H9 (cell line): ENCODE data around the gene DAAM1. TPM values are rescaled to one million over a fixed set of nuclear protein-coding genes. Genes with fewer than 3 reads are reported as not detected.

Experiments used
- DNase-seq: peaks from one replicate; pipeline ENCODE4 v3.0.0-alpha.2; 2017
- H2AFZ ChIP-seq: one replicate; pipeline ENCODE4 v1.6.1; 2013; ENCODE audit warnings: mild to moderate bottlenecking, low read length, control low read depth, moderate library complexity
- H2AK5ac ChIP-seq: 2 replicates; pipeline ENCODE4 v1.6.1; 2013; ENCODE audit warnings: low read length, control low read depth, mixed read lengths; ENCODE audit not compliant: insufficient read length
- H2BK120ac ChIP-seq: one replicate; pipeline ENCODE4 v1.6.1; 2013; ENCODE audit warnings: low read depth, mild to moderate bottlenecking, low read length, control low read depth, inconsistent platforms; ENCODE audit not compliant: poor library complexity, severe bottlenecking
- H2BK12ac ChIP-seq: 2 replicates; pipeline ENCODE4 v1.6.1; 2013; ENCODE audit warnings: low read length, control low read depth, mixed read lengths, low read depth; ENCODE audit not compliant: insufficient read length
- H2BK15ac ChIP-seq: 2 replicates; pipeline ENCODE4 v1.6.1; 2013; ENCODE audit warnings: low read depth, low read length, control low read depth
- H2BK20ac ChIP-seq: one replicate; pipeline ENCODE4 v1.6.1; 2013; ENCODE audit warnings: low read depth, mild to moderate bottlenecking, low read length, control low read depth, inconsistent platforms; ENCODE audit not compliant: poor library complexity, severe bottlenecking
- H2BK5ac ChIP-seq: 2 replicates; pipeline ENCODE4 v1.6.1; 2013; ENCODE audit warnings: low read length, control low read depth, mixed read lengths; ENCODE audit not compliant: insufficient read length
- H3K14ac ChIP-seq: 2 replicates; pipeline ENCODE4 v1.6.1; 2013; ENCODE audit warnings: low read length, control low read depth; ENCODE audit not compliant: insufficient read depth
- H3K18ac ChIP-seq: 2 replicates; pipeline ENCODE4 v1.6.1; 2013; ENCODE audit warnings: low read depth, mild to moderate bottlenecking, mixed read lengths, low read length, control low read depth; ENCODE audit not compliant: insufficient read length
- H3K23ac ChIP-seq: 2 replicates; pipeline ENCODE4 v1.6.1; 2013; ENCODE audit warnings: low read length, control low read depth, mixed read lengths, low read depth; ENCODE audit not compliant: insufficient read length
- H3K23me2 ChIP-seq: 2 replicates; pipeline ENCODE4 v1.6.1; 2013; ENCODE audit warnings: low read depth, mild to moderate bottlenecking, mixed read lengths, low read length, control low read depth; ENCODE audit not compliant: insufficient read length, poor library complexity, severe bottlenecking
- H3K27ac ChIP-seq: 2 replicates; pipeline ENCODE4 v1.5.1; 2013; ENCODE audit warnings: low read length, control low read depth, mixed read lengths, low read depth; ENCODE audit not compliant: insufficient read length
- H3K27me3 ChIP-seq: 2 replicates; pipeline ENCODE4 v1.6.1; 2013; ENCODE audit warnings: low read length, control low read depth, inconsistent platforms; ENCODE audit not compliant: insufficient read depth
- H3K4ac ChIP-seq: 2 replicates; pipeline ENCODE4 v1.6.1; 2013; ENCODE audit warnings: low read depth, mild to moderate bottlenecking, control low read depth, inconsistent platforms, low read length, moderate library complexity
- H3K4me1 ChIP-seq: 2 replicates; pipeline ENCODE4 v1.6.1; 2013; ENCODE audit warnings: low read length, control low read depth, inconsistent platforms; ENCODE audit not compliant: insufficient read depth
- H3K4me2 ChIP-seq: 2 replicates; pipeline ENCODE4 v1.6.1; 2013; ENCODE audit warnings: low read length, control low read depth, mixed read lengths; ENCODE audit not compliant: insufficient read length, insufficient read depth
- H3K56ac ChIP-seq: 2 replicates; pipeline ENCODE4 v1.6.1; 2013; ENCODE audit warnings: low read depth, mild to moderate bottlenecking, mixed read lengths, low read length, control low read depth; ENCODE audit not compliant: insufficient read length
- H3K79me1 ChIP-seq: 2 replicates; pipeline ENCODE4 v1.6.1; 2013; ENCODE audit warnings: low read depth, mild to moderate bottlenecking, moderate library complexity, low read length, control low read depth, inconsistent platforms; ENCODE audit not compliant: insufficient read depth, poor library complexity, severe bottlenecking
- H3K79me2 ChIP-seq: 2 replicates; pipeline ENCODE4 v1.6.1; 2013; ENCODE audit warnings: low read length, control low read depth, inconsistent platforms; ENCODE audit not compliant: insufficient read depth
- H3K9ac ChIP-seq: 2 replicates; pipeline ENCODE4 v1.6.1; 2013; ENCODE audit warnings: low read length, control low read depth, mixed read lengths; ENCODE audit not compliant: insufficient read length; ENCODE audit errors: extremely low read depth
- H3K9me3 ChIP-seq: one replicate; pipeline ENCODE4 v1.6.1; 2013; ENCODE audit warnings: low read depth, low read length, inconsistent platforms; ENCODE audit not compliant: control insufficient read depth
- H3T11ph ChIP-seq: one replicate; pipeline ENCODE4 v1.6.1; 2013; ENCODE audit warnings: mild to moderate bottlenecking, low read length, control low read depth, inconsistent platforms
- H4K20me1 ChIP-seq: one replicate; pipeline ENCODE4 v1.6.1; 2013; ENCODE audit not compliant: control insufficient read depth, insufficient read length, insufficient read depth
- H4K5ac ChIP-seq: 2 replicates; pipeline ENCODE4 v1.6.1; 2013; ENCODE audit warnings: low read depth, mild to moderate bottlenecking, mixed read lengths, low read length, control low read depth; ENCODE audit not compliant: insufficient read length
- H4K8ac ChIP-seq: replicated peaks from 2 replicates; pipeline ENCODE4 v1.6.1; 2013; ENCODE audit warnings: low read length, control low read depth, mixed read lengths, low read depth; ENCODE audit not compliant: insufficient read length
- H4K91ac ChIP-seq: 2 replicates; pipeline ENCODE4 v1.6.1; 2013; ENCODE audit warnings: low read depth, mild to moderate bottlenecking, moderate library complexity, mixed read lengths, low read length, control low read depth; ENCODE audit not compliant: insufficient read length
- H3K27ac Mint-ChIP-seq, 3 experiments: 2 replicates in 2 of 3; 3 replicates in 1 of 3; pipeline ENCODE4 v1.8.0; 2020 to 2021; ENCODE audit warnings: mixed read lengths in 3 of 3, mild to moderate bottlenecking in 1 of 3, moderate library complexity in 1 of 3
- H3K27me3 Mint-ChIP-seq: 2 replicates; pipeline ENCODE4 v1.8.0; 2021; ENCODE audit warnings: low read depth, mild to moderate bottlenecking, moderate library complexity, mixed read lengths
- H3K36me3 Mint-ChIP-seq, 3 experiments: 2 replicates in 2 of 3; 3 replicates in 1 of 3; pipeline ENCODE4 v1.8.0; 2020 to 2021; ENCODE audit warnings: low read depth in 3 of 3, mixed read lengths in 3 of 3; ENCODE audit not compliant: insufficient read depth in 1 of 3
- H3K4me1 Mint-ChIP-seq, 2 experiments: 2 replicates each; pipeline ENCODE4 v1.8.0; 2020; ENCODE audit warnings: mixed read lengths in 2 of 2
- H3K4me3 Mint-ChIP-seq, 2 experiments: 2 replicates in 1 of 2; 3 replicates in 1 of 2; pipeline ENCODE4 v1.8.0; 2020 to 2021; ENCODE audit warnings: mild to moderate bottlenecking in 2 of 2, mixed read lengths in 2 of 2, moderate library complexity in 1 of 2
- H3K9me3 Mint-ChIP-seq, 2 experiments: 2 replicates in 1 of 2; 3 replicates in 1 of 2; pipeline ENCODE4 v1.8.0; 2020; ENCODE audit warnings: mild to moderate bottlenecking in 2 of 2, mixed read lengths in 2 of 2, moderate library complexity in 1 of 2
- CTCF ChIP-seq: fragments of 200-600 bp; sonication (generic); conservative IDR thresholded peaks from 3 replicates; pipeline ENCODE4 v1.8.0; 2021; ENCODE audit warnings: antibody characterized with exemption, mild to moderate bottlenecking
- WGBS: extraction: QIAGEN DNeasy Blood & Tissue Kit; methylation state at CpG from one replicate; pipeline ENCODE4 v1.1.7; 2013; ENCODE audit warnings: missing lambda C conversion rate, low lambda C conversion rate, mixed read lengths; ENCODE audit not compliant: insufficient read length; ENCODE audit errors: extremely low coverage; 5-methylcytosine and 5-hydroxymethylcytosine counted together
- total RNA-seq: library from RNA; stranded (reverse); gene quantifications from 2 replicates; pipeline ENCODE4 v1.2.1, GENCODE V29; 2021

The DAAM1 gene
- total RNA-seq, 1 experiment from 2014 or later, result 19.5 TPM

- Mint-ChIP-seq H3K4me1 (0 out of 4 replicates have a peak, but pooled peaks cover 0 to 3% of the 10 kb centered on the region in 2 experiments), H3K36me3 (no peaks in the 10 kb centered on the region), H3K4me3 (no peak overlapping the region), H3K27ac (no peak overlapping the region), H3K27me3 (no peaks in the 10 kb centered on the region), H3K9me3 (no peaks in the 10 kb centered on the region)
- Histone ChIP-seq H3K9me3 (no peaks in the 10 kb centered on the region), H3K56ac (no peak overlapping the region), H3K27ac (no peak overlapping the region), H2BK120ac (no peak overlapping the region), H4K91ac (no peak overlapping the region), H3K4me2 (no peak overlapping the region), H3K14ac (no peak overlapping the region), H2AK5ac (no peak overlapping the region), H2AFZ (no peak overlapping the region), H2BK15ac (no peak overlapping the region), H2BK12ac (no peak overlapping the region), H3K27me3 (no peaks in the 10 kb centered on the region), H3K4me1 (no peaks in the 10 kb centered on the region), H2BK5ac (no peak overlapping the region), H3K9ac (no peak overlapping the region), H3K4ac (no peak overlapping the region), H2BK20ac (no peak overlapping the region), H4K8ac (no peak overlapping the region), H3K18ac (no peak overlapping the region), H3T11ph (no peak overlapping the region), H3K79me1 (no peaks in the 10 kb centered on the region), H3K23ac (no peak overlapping the region), H3K79me2 (no peaks in the 10 kb centered on the region), H3K23me2 (no peaks in the 10 kb centered on the region), H4K20me1 (no peaks in the 10 kb centered on the region), H4K5ac (no peak overlapping the region)
- no CpG with 5 or more reads among the region's 5 CpGs for WGBS
- no peak for DNase-seq
- no peak for TF ChIP-seq CTCF
Observed at GRCh38 chr14:59314953-59315599, 126.6 kb downstream of the DAAM1 start.
